ENCODE results near the gene ARHGEF19.
"Not testable (repeated sequence)": the region's sequence is repeated elsewhere in the genome, so short reads cannot be mapped to it uniquely, and the experiment has no call there.

The ARHGEF19 gene

GRCh38 chr1:16167331-16168143 is 44.9 kb downstream of the ARHGEF19 start:
- DNase-seq (ENCODE audit: low spot score): peak; percentile 91
- TF ChIP-seq CTCF (IDR thresholded peaks at IDR 0.05; ENCODE audit: borderline replicate concordance, control extremely low read depth, extremely low read depth, insufficient read depth, missing control alignments): no peak
- in situ Hi-C loops (cut with MboI; ENCODE audit: low sequenced_read_pairs, unreplicated experiment): no loop called here

- TF ChIP-seq CTCF (IDR thresholded peaks at IDR 0.05; ENCODE audit: borderline replicate concordance, control extremely low read depth, extremely low read depth, insufficient read depth, missing control alignments): no peak
- in situ Hi-C loops (cut with MboI; ENCODE audit: low sequenced_read_pairs, unreplicated experiment): no loop called here
- no peak for DNase-seq (ENCODE audit: low spot score)
Observed at GRCh38 chr1:16166117-16166516, 46.3 kb downstream of the ARHGEF19 start.

GRCh38 chr1:16165548-16165947 is 46.9 kb downstream of the ARHGEF19 start:
- no peak for TF ChIP-seq CTCF (IDR thresholded peaks at IDR 0.05; ENCODE audit: borderline replicate concordance, control extremely low read depth, extremely low read depth, insufficient read depth, missing control alignments)
- in situ Hi-C loops (cut with MboI; ENCODE audit: low sequenced_read_pairs, unreplicated experiment): no loop called here
- DNase-seq (ENCODE audit: low spot score): no peak

- TF ChIP-seq CTCF (IDR thresholded peaks at IDR 0.05; ENCODE audit: borderline replicate concordance, control extremely low read depth, extremely low read depth, insufficient read depth, missing control alignments): no peak
- in situ Hi-C loops (cut with MboI; ENCODE audit: low sequenced_read_pairs, unreplicated experiment): no loop called here
- no peak for DNase-seq (ENCODE audit: low spot score)
Observed at GRCh38 chr1:16165073-16165364, 47.4 kb downstream of the ARHGEF19 start.

GRCh38 chr1:16164213-16165072 is 48.0 kb downstream of the ARHGEF19 start:
- in situ Hi-C loops (cut with MboI; ENCODE audit: low sequenced_read_pairs, unreplicated experiment): no loop called here
- no peak for DNase-seq (ENCODE audit: low spot score)
- no peak for TF ChIP-seq CTCF (IDR thresholded peaks at IDR 0.05; ENCODE audit: borderline replicate concordance, control extremely low read depth, extremely low read depth, insufficient read depth, missing control alignments)

GRCh38 chr1:16163608-16164212 is 48.7 kb downstream of the ARHGEF19 start:
- DNase-seq (ENCODE audit: low spot score); in situ Hi-C loops (cut with MboI; ENCODE audit: low sequenced_read_pairs, unreplicated experiment): not testable (repeated sequence)

All from GM13976 (cell line).